Cardiac atrium fibroblast (primary cell): Measurements from ENCODE around the gene KRTAP19-5. TPM values are rescaled to one million over a fixed set of nuclear protein-coding genes. Genes with fewer than 3 reads are reported as not detected.

Experiments
- total RNA-seq: library from RNA; depleted of rRNA; stranded (reverse); fragments of >200 nt; gene quantifications from 2 replicates; pipeline ENCODE4 v1.2.3, GENCODE V29; 2015

The KRTAP19-5 gene
- total RNA-seq, result not detected in 2 replicates

DNA sequence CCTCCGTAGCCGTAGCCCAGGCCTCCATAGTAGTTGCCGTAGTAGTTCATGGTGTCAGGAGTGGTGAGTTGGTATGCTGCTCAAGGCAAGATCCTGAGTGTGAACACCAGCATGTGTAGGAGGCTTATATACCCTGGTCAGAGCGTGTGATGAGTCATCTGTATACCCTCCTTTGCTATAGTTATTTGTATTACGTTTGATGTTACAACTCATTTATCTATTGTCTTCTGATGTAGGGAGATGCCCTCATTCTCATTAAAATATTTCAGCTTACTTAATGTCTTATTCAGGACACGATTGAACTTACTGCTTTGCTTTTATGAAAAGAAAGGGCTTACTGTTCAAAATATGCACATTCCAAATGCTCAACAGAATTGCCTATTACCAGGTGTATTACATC is at the start of gene KRTAP19-5:
KRTAP19-5 (minus strand) TSS at position 101 of the 400 bp plus-strand sequence; CDS start at position 50, 51 bp downstream.

DNA sequence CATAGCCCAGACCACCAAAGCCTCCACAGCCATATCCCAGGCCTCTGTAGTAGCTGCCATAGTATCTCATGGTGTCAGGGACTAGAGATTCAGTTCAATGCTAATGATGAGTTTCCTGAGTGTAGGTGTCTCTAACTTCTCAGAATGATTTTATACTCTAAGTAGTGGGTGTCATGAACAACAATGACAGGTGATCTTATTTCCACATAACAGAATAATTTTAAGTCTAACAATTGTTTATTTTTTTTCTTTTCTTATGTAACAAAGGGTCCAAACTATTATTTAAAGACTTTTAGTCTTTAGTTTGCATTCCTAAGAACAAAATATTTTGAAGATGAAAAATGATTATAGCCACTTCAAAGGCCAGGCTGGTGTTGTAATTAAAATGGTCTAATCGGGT is 39.8 kb upstream of the KRTAP19-5 start, which contains the start of gene KRTAP19-6:
KRTAP19-6 (minus strand) TSS at position 101 of the 400 bp plus-strand sequence; CDS start at position 70, 31 bp downstream.

DNA sequence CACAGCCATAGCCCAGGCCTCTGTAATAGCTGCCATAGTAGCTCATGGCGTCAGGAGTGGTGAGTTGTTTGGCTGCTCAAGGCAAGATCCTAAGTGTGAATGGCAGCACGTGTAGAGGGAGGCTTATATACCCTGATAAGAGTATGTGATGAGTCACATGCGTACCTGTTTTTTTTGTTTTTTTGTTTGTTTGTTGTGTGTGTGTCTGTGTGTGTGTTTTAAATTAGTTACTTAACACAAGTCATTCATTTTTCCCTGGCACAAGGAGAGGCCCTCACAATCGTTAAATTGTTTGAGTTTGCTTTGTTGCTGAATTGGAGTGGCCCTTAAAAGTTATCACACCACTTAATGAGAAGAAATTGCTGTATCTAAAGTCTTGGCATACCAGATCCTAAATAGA is 4.9 kb downstream of the KRTAP19-5 start, which contains the start of gene KRTAP19-4:
KRTAP19-4 (minus strand) TSS at position 101 of the 400 bp plus-strand sequence; CDS start at position 46, 55 bp downstream.

DNA sequence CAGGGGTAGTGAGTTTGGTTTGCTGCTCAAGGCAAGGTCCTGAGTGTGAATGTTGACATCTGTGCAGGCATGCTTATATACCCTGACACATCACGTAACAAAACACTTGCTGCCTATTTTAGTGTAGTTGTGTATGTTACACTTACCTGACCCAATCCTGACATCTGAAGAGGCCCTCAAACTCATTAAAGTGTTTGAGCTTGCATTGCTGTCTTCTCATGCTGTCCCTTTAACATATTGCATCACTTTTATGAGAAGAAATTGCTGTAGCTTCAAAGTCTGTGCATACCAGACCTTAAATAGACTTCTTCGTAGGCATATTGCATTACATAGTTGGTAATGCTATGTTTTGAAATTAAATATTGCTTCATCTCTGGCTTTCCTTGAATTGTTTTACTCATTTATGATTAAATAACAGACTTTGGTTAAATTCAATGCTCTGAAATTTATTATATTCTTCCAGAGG is 9.9 kb downstream of the KRTAP19-5 start, which contains the start of gene KRTAP19-3:
KRTAP19-3 (minus strand) TSS at position 51 of the 466 bp plus-strand sequence. CDS start 56 bp downstream, outside the sequence.

DNA sequence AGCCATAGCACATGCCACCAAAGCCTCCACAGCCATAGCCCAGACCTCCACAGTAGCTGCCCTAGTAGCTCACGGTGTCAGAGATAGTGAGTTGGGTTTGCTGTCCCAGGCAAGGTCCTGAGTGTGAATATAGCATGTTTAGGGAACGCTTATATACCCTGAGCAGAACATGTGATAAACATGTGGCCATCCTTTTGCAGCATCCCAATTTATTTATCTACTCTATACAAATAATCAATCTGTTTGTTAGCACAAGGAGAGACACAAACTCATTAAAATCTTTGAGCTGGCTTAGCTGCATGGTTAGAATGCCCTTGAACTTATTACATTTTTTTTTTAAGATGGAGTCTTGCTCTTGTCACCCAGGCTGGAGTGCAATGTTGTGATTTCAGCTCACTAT is 14.6 kb downstream of the KRTAP19-5 start, which contains the start of gene KRTAP19-2:
KRTAP19-2 (minus strand) TSS at position 101 of the 400 bp plus-strand sequence; CDS start at position 13, 88 bp downstream.

DNA sequence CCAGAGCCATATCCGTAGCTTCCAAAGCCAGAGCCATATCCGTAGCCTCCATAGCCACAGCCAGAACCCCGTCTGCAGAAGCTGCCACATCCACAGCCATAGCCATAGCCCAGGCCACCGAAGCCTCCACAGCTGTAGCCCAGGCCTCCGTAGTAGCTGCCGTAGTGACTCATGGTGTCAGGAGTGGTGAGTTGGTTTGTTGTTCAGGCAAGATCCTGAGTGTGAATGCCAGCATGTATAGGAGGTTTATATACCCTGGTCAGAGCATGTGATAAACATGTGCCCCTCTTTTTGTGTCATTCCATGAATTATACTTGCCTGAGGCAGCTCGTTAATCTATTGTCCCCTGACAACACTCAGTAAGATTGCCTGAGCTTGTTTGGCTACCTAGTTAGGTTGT is 21.8 kb downstream of the KRTAP19-5 start, which contains the start of gene KRTAP19-1:
KRTAP19-1 (minus strand) TSS at position 223 of the 400 bp plus-strand sequence; CDS start at position 173, 50 bp downstream.

Other genes starting within 250 kb of the KRTAP19-5 start
- gene KRTAP24-1, start 219.2 kb downstream of the KRTAP19-5 start, total RNA-seq, result not detected in 2 replicates
- not detected in 2 replicates for gene KRTAP25-1, start 212.6 kb downstream of the KRTAP19-5 start, total RNA-seq
- not detected in 2 replicates for gene KRTAP26-1, start 181.8 kb downstream of the KRTAP19-5 start, total RNA-seq
- gene KRTAP27-1, start 164.4 kb downstream of the KRTAP19-5 start, total RNA-seq, result not detected in 2 replicates
- gene KRTAP23-1, start 153.5 kb downstream of the KRTAP19-5 start, total RNA-seq, result not detected in 2 replicates
- not detected in 2 replicates for gene KRTAP13-2, start 129.9 kb downstream of the KRTAP19-5 start, total RNA-seq
- not detected in 2 replicates for gene KRTAP13-1, start 106.1 kb downstream of the KRTAP19-5 start, total RNA-seq
- not detected in 2 replicates for gene KRTAP13-3, start 76.2 kb downstream of the KRTAP19-5 start, total RNA-seq
- gene KRTAP13-4, start 71.9 kb downstream of the KRTAP19-5 start, total RNA-seq, result not detected in 2 replicates
- gene KRTAP15-1, start 61.9 kb downstream of the KRTAP19-5 start, total RNA-seq, result not detected in 2 replicates
- not detected in 2 replicates for gene KRTAP19-1, start 21.8 kb downstream of the KRTAP19-5 start, total RNA-seq
- not detected in 2 replicates for gene KRTAP19-2, start 14.7 kb downstream of the KRTAP19-5 start, total RNA-seq
- not detected in 2 replicates for gene KRTAP19-3, start 10.1 kb downstream of the KRTAP19-5 start, total RNA-seq
- not detected in 2 replicates for gene KRTAP19-4, start 5.0 kb downstream of the KRTAP19-5 start, total RNA-seq
- not detected in 2 replicates for gene KRTAP19-6, start 39.7 kb upstream of the KRTAP19-5 start, total RNA-seq
- gene KRTAP19-7, start 59.2 kb upstream of the KRTAP19-5 start, total RNA-seq, result not detected in 2 replicates
- not detected in 2 replicates for gene KRTAP22-2, start 88.3 kb upstream of the KRTAP19-5 start, total RNA-seq
- gene KRTAP6-3, start 90.3 kb upstream of the KRTAP19-5 start, total RNA-seq, result not detected in 2 replicates
- not detected in 2 replicates for gene KRTAP6-2, start 96.8 kb upstream of the KRTAP19-5 start, total RNA-seq
- gene KRTAP22-1, start 98.9 kb upstream of the KRTAP19-5 start, total RNA-seq, result not detected in 2 replicates
- not detected in 2 replicates for gene KRTAP6-1, start 111.8 kb upstream of the KRTAP19-5 start, total RNA-seq
- not detected in 2 replicates for gene KRTAP20-1, start 114.3 kb upstream of the KRTAP19-5 start, total RNA-seq
- not detected in 2 replicates for gene KRTAP20-4, start 118.5 kb upstream of the KRTAP19-5 start, total RNA-seq
- not detected in 2 replicates for gene KRTAP20-2, start 133.1 kb upstream of the KRTAP19-5 start, total RNA-seq
- gene KRTAP20-3, start 140.7 kb upstream of the KRTAP19-5 start, total RNA-seq, result not detected in 2 replicates
- gene KRTAP21-3, start 216.6 kb upstream of the KRTAP19-5 start, total RNA-seq, result not detected in 2 replicates
- gene KRTAP21-2, start 245.1 kb upstream of the KRTAP19-5 start, total RNA-seq, result not detected in 2 replicates